ENCODE measurements around the gene A4GALT.

The A4GALT gene

GRCh38 chr22:42726811-42727210, 6.1 kb upstream of the A4GALT start:
- no peak for ATAC-seq
- TF ChIP-seq ZNF70 (CRISPR knock-in tag; IDR thresholded peaks at IDR 0.05) (no peak), CSDC2 (CRISPR knock-in tag; IDR thresholded peaks at IDR 0.05) (no peak), CSRNP3 (CRISPR knock-in tag; IDR thresholded peaks at IDR 0.05) (no peak), ARNTL (CRISPR knock-in tag; IDR thresholded peaks at IDR 0.05; ENCODE audit: borderline replicate concordance, low read depth) (no peak), ISL1 (CRISPR knock-in tag; IDR thresholded peaks at IDR 0.05) (no peak), TOX (CRISPR knock-in tag; IDR thresholded peaks at IDR 0.05; ENCODE audit: borderline replicate concordance) (no peak), PATZ1 (CRISPR knock-in tag; IDR thresholded peaks at IDR 0.05; ENCODE audit: borderline replicate concordance) (no peak), BACH2 (CRISPR knock-in tag; IDR thresholded peaks at IDR 0.05; ENCODE audit: borderline replicate concordance) (no peak), ZNF8 (CRISPR knock-in tag; IDR thresholded peaks at IDR 0.05) (no peak), RARB (CRISPR knock-in tag; IDR thresholded peaks at IDR 0.05) (no peak), ZNF565 (CRISPR knock-in tag; conservative IDR thresholded peaks at IDR 0.05; ENCODE audit: low read depth) (no peak), ZFP3 (CRISPR knock-in tag; IDR thresholded peaks at IDR 0.05) (no peak), GLIS3 (CRISPR knock-in tag; IDR thresholded peaks at IDR 0.05) (no peak), ESRRG (CRISPR knock-in tag; IDR thresholded peaks at IDR 0.05) (no peak)
- TF ChIP-seq, protein P1, sequence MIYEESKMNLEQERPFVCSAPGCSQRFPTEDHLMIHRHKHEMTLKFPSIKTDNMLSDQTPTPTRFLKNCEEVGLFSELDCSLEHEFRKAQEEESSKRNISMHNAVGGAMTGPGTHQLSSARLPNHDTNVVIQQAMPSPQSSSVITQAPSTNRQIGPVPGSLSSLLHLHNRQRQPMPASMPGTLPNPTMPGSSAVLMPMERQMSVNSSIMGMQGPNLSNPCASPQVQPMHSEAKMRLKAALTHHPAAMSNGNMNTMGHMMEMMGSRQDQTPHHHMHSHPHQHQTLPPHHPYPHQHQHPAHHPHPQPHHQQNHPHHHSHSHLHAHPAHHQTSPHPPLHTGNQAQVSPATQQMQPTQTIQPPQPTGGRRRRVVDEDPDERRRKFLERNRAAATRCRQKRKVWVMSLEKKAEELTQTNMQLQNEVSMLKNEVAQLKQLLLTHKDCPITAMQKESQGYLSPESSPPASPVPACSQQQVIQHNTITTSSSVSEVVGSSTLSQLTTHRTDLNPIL (CRISPR knock-in tag; IDR thresholded peaks at IDR 0.05; ENCODE audit: low read depth), result no peak

GRCh38 chr22:42725606-42726355, 5.1 kb upstream of the A4GALT start:
- TF ChIP-seq RARB (CRISPR knock-in tag; IDR thresholded peaks at IDR 0.05) (no peak), GLIS3 (CRISPR knock-in tag; IDR thresholded peaks at IDR 0.05) (no peak), ESRRG (CRISPR knock-in tag; IDR thresholded peaks at IDR 0.05) (no peak), CSRNP3 (CRISPR knock-in tag; IDR thresholded peaks at IDR 0.05) (no peak), ZNF8 (CRISPR knock-in tag; IDR thresholded peaks at IDR 0.05) (no peak), ARNTL (CRISPR knock-in tag; IDR thresholded peaks at IDR 0.05; ENCODE audit: borderline replicate concordance, low read depth) (no peak)
- TF ChIP-seq, protein P2, sequence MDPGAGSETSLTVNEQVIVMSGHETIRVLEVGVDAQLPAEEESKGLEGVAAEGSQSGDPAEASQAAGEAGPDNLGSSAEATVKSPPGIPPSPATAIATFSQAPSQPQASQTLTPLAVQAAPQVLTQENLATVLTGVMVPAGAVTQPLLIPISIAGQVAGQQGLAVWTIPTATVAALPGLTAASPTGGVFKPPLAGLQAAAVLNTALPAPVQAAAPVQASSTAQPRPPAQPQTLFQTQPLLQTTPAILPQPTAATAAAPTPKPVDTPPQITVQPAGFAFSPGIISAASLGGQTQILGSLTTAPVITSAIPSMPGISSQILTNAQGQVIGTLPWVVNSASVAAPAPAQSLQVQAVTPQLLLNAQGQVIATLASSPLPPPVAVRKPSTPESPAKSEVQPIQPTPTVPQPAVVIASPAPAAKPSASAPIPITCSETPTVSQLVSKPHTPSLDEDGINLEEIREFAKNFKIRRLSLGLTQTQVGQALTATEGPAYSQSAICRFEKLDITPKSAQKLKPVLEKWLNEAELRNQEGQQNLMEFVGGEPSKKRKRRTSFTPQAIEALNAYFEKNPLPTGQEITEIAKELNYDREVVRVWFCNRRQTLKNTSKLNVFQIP (CRISPR knock-in tag; IDR thresholded peaks at IDR 0.05; ENCODE audit: borderline replicate concordance, low read depth), result no peak
- no peak for ATAC-seq

GRCh38 chr22:42724062-42724461, 3.4 kb upstream of the A4GALT start:
- ATAC-seq, result no peak
- no peak for TF ChIP-seq SNAI2 (CRISPR knock-in tag; IDR thresholded peaks at IDR 0.05)
- no peak for TF ChIP-seq ISL1 (CRISPR knock-in tag; IDR thresholded peaks at IDR 0.05)
- TF ChIP-seq, protein P1 (CRISPR knock-in tag; IDR thresholded peaks at IDR 0.05; ENCODE audit: low read depth), result no peak
- no peak for TF ChIP-seq ESRRG (CRISPR knock-in tag; IDR thresholded peaks at IDR 0.05)
- no peak for TF ChIP-seq PATZ1 (CRISPR knock-in tag; IDR thresholded peaks at IDR 0.05; ENCODE audit: borderline replicate concordance)
- no peak for TF ChIP-seq RARB (CRISPR knock-in tag; IDR thresholded peaks at IDR 0.05)
- no peak for TF ChIP-seq ZFP30 (CRISPR knock-in tag; IDR thresholded peaks at IDR 0.05)
- TF ChIP-seq OSR1 (CRISPR knock-in tag; IDR thresholded peaks at IDR 0.05), result no peak
- TF ChIP-seq, protein P2 (CRISPR knock-in tag; IDR thresholded peaks at IDR 0.05; ENCODE audit: borderline replicate concordance, low read depth), result no peak
- no peak for TF ChIP-seq TCF4 (CRISPR knock-in tag; IDR thresholded peaks at IDR 0.05; ENCODE audit: borderline replicate concordance)
- TF ChIP-seq BACH2 (CRISPR knock-in tag; IDR thresholded peaks at IDR 0.05; ENCODE audit: borderline replicate concordance), result no peak
- no peak for TF ChIP-seq ZNF565 (CRISPR knock-in tag; conservative IDR thresholded peaks at IDR 0.05; ENCODE audit: low read depth)
- no peak for TF ChIP-seq CSDC2 (CRISPR knock-in tag; IDR thresholded peaks at IDR 0.05)
- no peak for TF ChIP-seq GLIS3 (CRISPR knock-in tag; IDR thresholded peaks at IDR 0.05)
- TF ChIP-seq ZNF70 (CRISPR knock-in tag; IDR thresholded peaks at IDR 0.05), result no peak
- TF ChIP-seq CSRNP3 (CRISPR knock-in tag; IDR thresholded peaks at IDR 0.05), result no peak
- TF ChIP-seq TOX (CRISPR knock-in tag; IDR thresholded peaks at IDR 0.05; ENCODE audit: borderline replicate concordance), result no peak

Data from SK-N-SH treated with all-trans-retinoic acid at 6 μM for 48 hours (cell line).